ENCODE measurements around the gene KCNC3. TPM values are rescaled to one million over a fixed set of nuclear protein-coding genes. Genes with fewer than 3 reads are reported as not detected.
"Not testable (repeated sequence)": the region's sequence is repeated elsewhere in the genome, so short reads cannot be mapped to it uniquely, and the experiment has no call there.

The KCNC3 gene
- total RNA-seq, 2 experiments from 2014 or later, result 1.1 to 1.4 TPM

DNA sequence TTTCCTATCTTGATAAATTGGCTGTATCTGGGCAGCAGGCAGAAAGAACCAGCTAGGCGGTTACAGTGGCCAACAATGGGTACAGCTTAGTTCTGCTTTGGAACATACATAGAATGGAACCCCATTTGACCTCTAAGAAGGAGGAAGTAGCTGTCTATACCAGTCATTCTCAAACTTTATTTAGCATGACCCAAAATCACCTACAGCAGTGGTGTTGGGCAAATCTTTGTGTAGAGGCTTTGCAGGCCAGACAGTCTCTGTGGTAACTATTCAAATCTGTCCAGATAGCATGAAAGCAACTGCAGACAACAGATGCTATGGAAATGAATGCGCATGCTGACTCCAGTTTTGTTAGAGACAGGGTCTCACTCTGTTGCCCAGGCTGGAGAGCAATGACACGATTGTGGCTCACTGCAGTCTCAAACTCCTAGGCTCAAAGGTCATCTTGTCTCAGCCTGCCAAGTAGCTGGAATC is 12.0 kb upstream of the KCNC3 start:
- POLR2A ChIA-PET, result no interaction called here
- Mint-ChIP-seq H3K4me1 (peaks cover 8% of the 10 kb centered on the region), H3K4me3 (no peak overlapping the region), H3K27ac (no peak overlapping the region), H3K36me3 (peaks cover 15% of the 10 kb centered on the region), H3K27me3 (peaks cover 1% of the 10 kb centered on the region), H3K9me3 (peaks cover 10% of the 10 kb centered on the region)
- ATAC-seq (ENCODE audit: low read depth) (no peak), DNase-seq (no peak)

DNA sequence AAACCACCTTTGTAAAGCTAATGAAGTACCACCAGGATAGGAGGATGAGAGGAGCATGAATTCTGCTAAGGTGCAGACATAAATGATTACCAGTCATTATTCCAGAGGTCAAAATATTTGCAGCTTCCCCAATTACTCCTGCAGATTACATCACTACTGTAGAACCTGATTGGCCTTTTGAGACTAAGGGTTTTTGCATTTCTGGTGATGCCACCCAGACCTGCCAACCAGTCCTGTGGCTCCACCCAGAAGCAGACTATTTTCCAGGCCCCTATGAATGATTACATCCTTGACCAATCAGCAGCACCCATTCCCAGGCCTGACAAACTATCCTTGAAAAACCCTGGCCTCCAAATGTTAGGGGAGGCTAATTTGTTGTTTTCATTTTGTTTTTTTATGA is 11.2 kb upstream of the KCNC3 start:
- Mint-ChIP-seq H3K9me3 (peaks cover 8% of the 10 kb centered on the region), H3K4me1 (peaks cover 9% of the 10 kb centered on the region), H3K4me3 (no peak overlapping the region), H3K27ac (no peak overlapping the region), H3K36me3 (peaks cover 13% of the 10 kb centered on the region), H3K27me3 (peaks cover 1% of the 10 kb centered on the region)
- ATAC-seq (ENCODE audit: low read depth) (no peak), DNase-seq (no peak)
- POLR2A ChIA-PET, result no interaction called here

DNA sequence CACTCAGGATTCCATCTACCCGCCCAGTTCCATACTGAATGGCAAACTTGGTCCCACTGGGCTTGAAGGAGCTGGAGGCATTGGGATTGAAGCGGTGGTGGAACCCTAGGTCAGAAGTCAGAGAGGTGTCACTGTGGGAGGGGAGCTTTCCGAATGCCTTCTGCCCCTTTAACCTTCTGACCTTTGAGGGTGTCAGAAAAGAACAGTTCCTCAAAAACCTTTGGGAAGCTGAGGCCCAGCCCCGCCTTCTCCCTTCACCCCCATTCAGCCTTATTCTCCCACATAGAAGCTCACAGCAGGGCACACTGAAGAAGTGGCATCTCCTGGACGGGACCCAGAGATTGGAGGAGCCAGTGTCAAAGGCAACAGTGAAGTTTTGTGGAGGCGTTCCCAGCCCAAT is 7.9 kb upstream of the KCNC3 start:
- H3K9me3 Mint-ChIP-seq; H3K27me3 Mint-ChIP-seq; ATAC-seq (ENCODE audit: low read depth); POLR2A ChIA-PET; H3K27ac Mint-ChIP-seq; H3K36me3 Mint-ChIP-seq; H3K4me3 Mint-ChIP-seq: not testable (repeated sequence)
- H3K4me1 Mint-ChIP-seq, result peaks cover 18% of the 10 kb centered on the region
- peak; percentile 8 for DNase-seq

DNA sequence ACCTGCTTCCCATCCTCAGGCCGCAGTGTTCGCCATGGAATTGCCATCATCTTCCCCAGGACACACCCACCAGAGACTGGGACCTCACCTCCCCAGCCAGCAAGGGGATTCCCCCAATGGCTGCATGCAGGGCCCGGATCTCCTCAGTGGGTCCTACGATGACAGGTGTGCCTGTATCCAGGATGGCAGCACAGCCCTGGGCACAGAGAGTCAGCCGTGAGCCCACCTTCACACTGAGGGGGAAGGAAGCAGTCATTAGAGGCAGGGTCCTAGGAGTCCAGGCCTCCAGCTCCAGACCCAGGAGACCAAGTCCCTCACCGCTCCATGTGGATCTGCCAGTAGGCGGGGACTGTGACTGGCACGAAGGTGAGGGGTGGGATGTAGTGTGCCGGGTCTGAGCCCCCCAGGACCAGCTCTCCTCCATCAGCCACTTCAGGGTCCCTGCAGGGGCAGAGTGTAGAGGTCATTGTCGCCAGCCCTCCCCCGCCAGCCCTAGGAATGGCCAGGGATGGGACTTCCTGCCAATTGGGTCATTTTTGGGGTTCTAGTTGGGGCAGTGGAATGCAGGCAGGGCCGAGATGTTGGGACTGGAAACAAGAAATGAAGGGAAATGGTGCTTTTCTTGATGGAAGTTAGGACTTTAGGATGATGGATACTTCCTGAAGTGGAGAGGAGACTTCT is 5.7 kb upstream of the KCNC3 start:
- ATAC-seq (ENCODE audit: low read depth), result no peak
- H3K27me3 Mint-ChIP-seq, result peaks cover 21% of the 10 kb centered on the region
- DNase-seq, result no peak
- peak overlapping the region; percentile 46 for H3K4me3 Mint-ChIP-seq
- H3K9me3 Mint-ChIP-seq, result no peaks in the 10 kb centered on the region
- H3K4me1 Mint-ChIP-seq, result peaks cover 31% of the 10 kb centered on the region
- no peak overlapping the region for H3K27ac Mint-ChIP-seq
- H3K36me3 Mint-ChIP-seq, result peaks cover 3% of the 10 kb centered on the region
- POLR2A ChIA-PET, result interaction anchor here (1.5 kb wide), 1 partner anchor 23 kb away, joined by 12 read pairs; no protein-coding TSS in a partner anchor

DNA sequence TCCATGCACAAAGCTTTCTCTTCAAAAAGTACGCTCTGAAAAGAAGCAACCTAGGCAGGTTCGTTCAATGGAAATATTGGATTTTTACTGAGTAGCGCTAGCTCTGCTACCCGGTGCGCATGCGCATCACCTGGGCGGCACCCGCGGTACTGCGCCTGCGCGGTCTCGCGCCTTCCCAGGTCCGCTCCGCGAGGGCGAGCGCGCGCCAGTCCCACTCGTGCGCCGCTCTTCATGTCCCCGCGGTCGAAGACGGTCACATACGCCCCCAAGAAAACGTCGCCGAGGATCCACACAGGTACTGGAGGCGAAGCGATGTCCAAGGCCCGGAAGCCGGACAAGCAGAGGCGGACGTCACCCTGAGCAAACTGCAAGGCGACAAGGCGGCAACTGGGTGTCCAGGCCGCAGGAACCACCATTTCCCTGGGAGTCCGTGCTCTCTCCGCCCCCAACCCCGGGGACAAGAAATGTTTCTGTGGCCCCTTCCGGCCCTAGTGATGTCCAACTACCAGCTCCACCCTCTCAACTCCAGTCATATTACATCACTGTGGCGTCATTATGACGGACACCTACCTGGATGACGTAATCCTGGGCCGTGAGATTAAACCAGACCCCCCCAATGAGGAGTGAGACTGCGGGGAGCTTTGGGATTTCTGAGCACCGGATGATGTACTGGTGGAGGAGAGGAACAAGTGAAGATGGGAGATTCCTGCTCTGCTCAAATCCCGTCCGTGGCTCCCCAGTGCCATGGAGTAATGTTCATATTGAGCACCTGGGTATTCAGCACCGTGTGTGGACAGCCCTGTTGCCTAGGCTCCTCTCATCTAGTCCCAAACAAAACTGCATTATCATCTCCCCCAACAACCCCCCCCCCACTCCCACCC is 4.8 kb upstream of the KCNC3 start:
- peak; percentile 95 for DNase-seq
- H3K27ac Mint-ChIP-seq, result peak overlapping the region; percentile 91
- peaks cover 30% of the 10 kb centered on the region for H3K27me3 Mint-ChIP-seq
- H3K4me3 Mint-ChIP-seq, result peak overlapping the region; percentile 80
- H3K9me3 Mint-ChIP-seq, result no peaks in the 10 kb centered on the region
- ATAC-seq (ENCODE audit: low read depth), result peak; percentile 37
- POLR2A ChIA-PET, result interaction anchor here (0.6 to 1.5 kb wide), 4 partner anchors 10 to 177 kb away, joined by 3 to 12 read pairs (median 6); partner anchors contain the start of gene JOSD2
- peaks cover 7% of the 10 kb centered on the region for H3K36me3 Mint-ChIP-seq
- peaks cover 37% of the 10 kb centered on the region for H3K4me1 Mint-ChIP-seq

DNA sequence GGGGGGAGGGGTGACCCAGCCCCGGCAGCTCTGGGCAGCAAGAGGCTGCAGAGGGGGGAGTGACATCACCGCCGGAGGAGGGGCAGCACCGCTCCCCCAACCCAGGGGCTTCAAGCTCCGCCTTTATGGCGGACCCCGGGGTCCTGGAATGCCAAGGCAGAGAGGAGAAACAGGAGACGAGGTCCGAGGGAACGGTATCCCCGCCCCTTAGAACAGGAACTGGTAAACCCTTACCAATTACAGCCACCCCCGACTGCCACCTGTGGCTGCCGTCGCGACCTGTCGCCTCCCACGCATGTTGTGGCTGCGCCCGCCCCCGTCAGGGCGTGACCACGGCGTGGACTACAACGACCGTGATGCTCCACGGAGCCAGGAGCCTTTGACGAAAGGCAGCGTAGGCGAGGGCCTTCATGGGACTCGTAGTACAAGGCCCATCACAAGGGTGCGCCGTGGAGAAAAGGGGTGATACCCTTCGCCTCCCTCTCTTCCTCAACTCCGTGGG is 4.1 kb upstream of the KCNC3 start:
- Mint-ChIP-seq H3K4me3 (peak overlapping the region; percentile 80), H3K27ac (peak overlapping the region; percentile 91), H3K36me3 (peaks cover 7% of the 10 kb centered on the region), H3K9me3 (no peaks in the 10 kb centered on the region), H3K4me1 (peaks cover 37% of the 10 kb centered on the region), H3K27me3 (peaks cover 29% of the 10 kb centered on the region)
- POLR2A ChIA-PET, result interaction anchor here (0.6 to 1.5 kb wide), 5 partner anchors 10 to 178 kb away, joined by 3 to 12 read pairs (median 4); partner anchors contain the start of genes JOSD2 and NR1H2
- ATAC-seq (ENCODE audit: low read depth) (peak; percentile 72), DNase-seq (peak; percentile 88)

DNA sequence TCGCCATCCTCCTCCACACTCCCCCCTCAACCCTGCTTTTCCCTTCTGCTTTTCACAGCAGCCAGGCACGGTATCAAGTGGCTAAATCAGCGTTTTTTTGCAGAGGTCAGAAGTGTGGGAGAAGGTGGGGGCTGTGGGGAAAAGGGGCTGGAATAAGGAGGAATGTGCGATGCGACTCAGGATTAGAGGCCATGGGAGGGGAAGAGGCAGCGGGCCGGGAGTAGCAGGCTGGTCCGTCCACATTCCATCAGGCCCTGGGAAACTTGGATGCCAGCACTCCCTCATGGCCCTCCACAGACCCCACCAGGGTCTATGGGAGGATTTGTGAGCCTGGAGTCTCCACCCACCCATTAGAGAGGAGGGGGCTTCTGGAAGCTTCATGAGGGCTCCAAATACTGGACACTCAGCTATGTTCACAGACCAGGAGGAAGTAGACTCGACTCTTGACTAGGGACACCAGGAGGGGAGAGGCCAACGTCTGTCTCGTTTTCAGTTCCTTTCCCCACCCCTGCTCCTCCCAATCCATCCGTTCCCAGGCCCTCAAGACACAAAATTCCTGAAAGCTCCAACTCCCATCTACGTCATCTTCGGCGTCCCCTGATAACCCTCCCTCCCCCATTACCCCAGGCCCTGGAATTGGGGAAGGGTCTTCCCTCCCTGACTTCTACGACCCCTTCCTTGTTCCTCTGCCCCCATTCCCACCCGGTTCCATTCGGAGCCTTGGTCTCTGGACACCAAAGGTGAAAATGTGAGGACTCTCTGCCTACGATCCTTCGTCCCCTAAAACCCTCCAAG is 3.3 kb upstream of the KCNC3 start:
- no peaks in the 10 kb centered on the region for H3K9me3 Mint-ChIP-seq
- peaks cover 41% of the 10 kb centered on the region for H3K4me1 Mint-ChIP-seq
- H3K36me3 Mint-ChIP-seq, result peaks cover 7% of the 10 kb centered on the region
- POLR2A ChIA-PET, result interaction anchor here (1.2 to 1.5 kb wide), 2 partner anchors 11 to 44 kb away, joined by 4 to 9 read pairs; partner anchors contain the start of gene NR1H2
- H3K27ac Mint-ChIP-seq, result peak overlapping the region; percentile 91
- H3K4me3 Mint-ChIP-seq, result peak overlapping the region; percentile 80
- peaks cover 34% of the 10 kb centered on the region for H3K27me3 Mint-ChIP-seq
- no peak for ATAC-seq (ENCODE audit: low read depth)
- no peak for DNase-seq

DNA sequence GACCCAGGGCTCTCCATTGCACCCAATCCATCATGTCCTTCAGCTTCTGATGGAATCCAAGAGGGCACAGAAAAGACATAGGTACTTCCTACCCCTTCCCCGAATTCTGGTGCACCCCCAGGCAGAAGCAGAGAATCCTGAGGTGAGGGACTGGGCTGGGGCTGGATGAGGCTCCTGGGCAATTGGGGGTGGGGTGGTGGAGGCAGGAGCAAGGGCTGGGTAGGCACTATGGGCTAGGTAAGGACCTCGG is 2.7 kb upstream of the KCNC3 start:
- peaks cover 45% of the 10 kb centered on the region for H3K4me1 Mint-ChIP-seq
- H3K4me3 Mint-ChIP-seq, result peak overlapping the region; percentile 80
- no peaks in the 10 kb centered on the region for H3K9me3 Mint-ChIP-seq
- POLR2A ChIA-PET, result interaction anchor here (0.6 to 1.2 kb wide), 2 partner anchors 44 to 569 kb away, joined by 3 to 4 read pairs; partner anchors contain the start of gene NR1H2
- H3K27me3 Mint-ChIP-seq, result peaks cover 39% of the 10 kb centered on the region
- DNase-seq (no peak), ATAC-seq (ENCODE audit: low read depth) (no peak)
- peak overlapping the region; percentile 90 for H3K27ac Mint-ChIP-seq
- H3K36me3 Mint-ChIP-seq, result peaks cover 7% of the 10 kb centered on the region

DNA sequence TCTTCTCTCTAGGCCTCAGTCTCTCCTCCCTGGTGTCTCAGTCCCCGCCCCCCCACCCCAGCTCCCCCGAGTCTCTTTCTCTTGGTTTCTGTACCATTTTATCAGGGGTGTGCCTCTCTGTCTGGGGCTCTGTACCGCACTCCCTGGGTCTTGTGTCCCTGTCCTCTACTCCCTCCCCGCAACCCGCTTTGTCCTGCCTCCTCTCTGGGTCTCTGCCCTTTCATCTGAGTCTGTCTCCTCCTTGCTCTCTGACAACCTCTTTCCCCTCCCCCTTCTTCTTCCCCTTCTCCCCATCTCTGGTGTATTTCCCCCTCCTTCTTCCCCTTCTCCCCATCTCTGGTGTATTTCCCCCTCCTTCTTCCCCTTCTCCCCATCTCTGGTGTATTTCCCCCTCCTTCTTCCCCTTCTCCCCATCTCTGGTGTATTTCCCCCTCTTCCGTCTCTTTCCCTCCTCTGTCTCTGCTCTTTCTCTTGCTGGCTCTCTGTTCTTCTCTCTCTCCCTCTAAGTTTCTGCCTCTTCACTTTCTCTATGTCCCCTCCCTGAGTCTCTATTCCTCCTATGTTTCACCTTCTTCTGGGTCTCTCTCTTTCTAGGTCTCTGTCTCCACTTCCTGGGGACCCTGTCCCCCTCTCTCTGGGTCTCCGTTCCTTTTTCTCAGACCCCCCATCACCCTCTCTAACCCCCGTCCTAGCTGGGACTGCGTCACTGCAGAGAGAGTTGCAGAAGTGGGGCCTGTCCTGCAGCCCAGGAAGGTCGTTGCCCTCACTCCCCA is 2.2 kb upstream of the KCNC3 start:
- Mint-ChIP-seq H3K27ac (peak overlapping the region; percentile 90), H3K9me3 (no peaks in the 10 kb centered on the region), H3K27me3 (peaks cover 44% of the 10 kb centered on the region), H3K36me3 (peaks cover 7% of the 10 kb centered on the region), H3K4me3 (peak overlapping the region; percentile 80), H3K4me1 (peaks cover 45% of the 10 kb centered on the region)
- POLR2A ChIA-PET, result interaction anchor here (0.6 kb wide), 2 partner anchors 384 to 569 kb away, joined by 3 read pairs; no protein-coding TSS in a partner anchor
- no peak for ATAC-seq (ENCODE audit: low read depth)
- DNase-seq, result no peak

DNA sequence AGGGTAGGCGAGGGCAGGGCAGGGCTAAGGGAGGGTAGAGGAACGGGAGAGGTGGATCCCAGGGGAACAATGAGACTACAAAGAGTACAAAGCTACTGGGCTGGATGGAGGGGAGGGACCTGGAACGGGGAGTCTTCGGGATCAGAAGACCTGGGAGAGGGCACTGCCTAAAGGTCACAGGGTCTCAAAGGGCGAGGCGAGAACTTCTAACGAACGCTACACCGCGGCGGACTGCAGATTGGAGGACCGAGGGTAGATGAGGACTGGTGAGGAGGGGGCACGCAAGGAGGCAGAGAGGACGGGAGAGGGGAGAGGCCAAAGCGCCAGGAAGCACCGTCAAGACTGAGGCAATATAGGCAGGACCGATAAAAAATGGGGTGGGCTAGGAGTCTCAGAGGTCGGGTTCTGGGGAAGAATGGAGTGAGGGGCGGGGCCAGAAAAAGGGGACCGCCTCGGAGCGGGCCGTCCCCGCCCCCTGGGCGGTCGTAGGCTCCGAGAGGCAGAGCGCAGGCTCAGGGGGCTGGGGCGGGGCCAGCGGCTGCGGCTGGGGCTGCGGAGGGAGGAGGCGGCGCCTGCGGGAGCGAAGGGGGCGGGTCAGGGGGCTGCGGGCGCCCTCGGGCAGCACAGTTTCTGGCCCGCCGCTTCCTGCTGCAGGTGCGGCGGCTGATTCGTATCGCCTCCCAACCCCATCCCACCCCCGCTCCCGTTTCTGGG is 1.3 kb upstream of the KCNC3 start:
- Mint-ChIP-seq H3K27me3 (peaks cover 50% of the 10 kb centered on the region), H3K4me1 (peaks cover 50% of the 10 kb centered on the region), H3K27ac (peak overlapping the region; percentile 81), H3K9me3 (no peaks in the 10 kb centered on the region), H3K36me3 (peaks cover 7% of the 10 kb centered on the region), H3K4me3 (peak overlapping the region; percentile 81)
- DNase-seq (peak; percentile 92), ATAC-seq (ENCODE audit: low read depth) (peak; percentile 37)
- POLR2A ChIA-PET, result no interaction called here

DNA sequence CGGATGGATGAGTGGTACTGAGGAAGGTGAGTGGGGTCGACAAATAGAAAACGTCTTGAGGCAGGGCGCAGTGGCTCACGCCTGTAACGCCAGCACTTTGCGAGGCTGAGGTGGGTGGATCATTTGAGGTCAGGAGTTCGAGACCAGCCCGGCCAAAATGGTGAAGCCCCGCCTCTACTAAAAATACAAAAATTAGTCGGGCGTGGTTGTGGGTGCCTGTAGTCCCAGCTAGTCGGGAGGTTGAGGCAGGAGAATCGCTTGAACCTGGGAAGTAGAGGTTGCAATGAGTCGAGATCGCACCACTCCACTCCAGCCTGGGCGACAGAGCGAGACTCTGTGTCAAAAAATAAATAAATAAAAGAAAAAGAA is 733 bp upstream of the KCNC3 start:
- peaks cover 48% of the 10 kb centered on the region for H3K4me1 Mint-ChIP-seq
- POLR2A ChIA-PET; DNase-seq; H3K9me3 Mint-ChIP-seq; H3K36me3 Mint-ChIP-seq; ATAC-seq (ENCODE audit: low read depth): not testable (repeated sequence)
- peak overlapping the region; percentile 81 for H3K27ac Mint-ChIP-seq
- H3K4me3 Mint-ChIP-seq, result peak overlapping the region; percentile 81
- peaks cover 50% of the 10 kb centered on the region for H3K27me3 Mint-ChIP-seq

DNA sequence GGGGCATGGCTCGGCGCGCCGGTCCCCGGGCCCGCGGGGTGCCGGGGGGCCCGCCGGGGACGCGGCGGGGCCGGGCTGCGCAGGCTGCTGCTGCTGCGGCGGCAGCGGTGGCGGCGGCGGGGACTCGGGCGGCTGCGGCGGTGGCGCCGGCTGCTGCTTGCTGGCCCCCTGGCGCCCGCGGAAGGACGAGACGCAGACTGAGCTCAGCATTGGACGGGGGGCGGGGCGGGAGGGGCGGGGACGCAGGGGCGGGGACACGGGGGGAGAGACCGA is 368 bp downstream of the KCNC3 start:
- Mint-ChIP-seq H3K9me3 (no peaks in the 10 kb centered on the region), H3K27ac (no peak overlapping the region), H3K4me3 (peak overlapping the region; percentile 81), H3K4me1 (peaks cover 47% of the 10 kb centered on the region), H3K36me3 (peaks cover 6% of the 10 kb centered on the region), H3K27me3 (peaks cover 52% of the 10 kb centered on the region)
- DNase-seq (no peak), ATAC-seq (ENCODE audit: low read depth) (no peak)
- POLR2A ChIA-PET, result interaction anchor here (0.6 to 1.0 kb wide), 2 partner anchors 28 to 182 kb away, joined by 3 read pairs; partner anchors contain the start of gene JOSD2

Measured in activated naive CD8-positive, alpha-beta T cell treated with anti-CD3 and anti-CD28 coated beads, Interleukin-2, amount 10 ng/mL, durations not matched to agents 7 days and 5 days (primary cell).